Type B pancreatic cell (in vitro differentiated cells): ENCODE results near the gene NKX2-2. TPM values are rescaled to one million over a fixed set of nuclear protein-coding genes. Genes with fewer than 3 reads are reported as not detected.

ENCODE experiments used
- DNase-seq: peaks from one replicate; pipeline ENCODE4 v3.0.0; 2021; ENCODE audit warnings: mixed read lengths; ENCODE audit not compliant: unreplicated experiment; ENCODE audit errors: extremely low spot score
- H3K27ac Mint-ChIP-seq: 2 replicates; pipeline ENCODE4 v1.8.0; 2021; ENCODE audit warnings: mild to moderate bottlenecking, mixed read lengths
- H3K27me3 Mint-ChIP-seq: 2 replicates; pipeline ENCODE4 v1.8.0; 2021; ENCODE audit warnings: mixed read lengths
- H3K36me3 Mint-ChIP-seq: 2 replicates; pipeline ENCODE4 v1.8.0; 2021; ENCODE audit warnings: mixed read lengths
- H3K4me1 Mint-ChIP-seq: one replicate; pipeline ENCODE4 v1.8.0; 2021; ENCODE audit warnings: mixed read lengths; ENCODE audit not compliant: unreplicated experiment
- H3K4me3 Mint-ChIP-seq: 2 replicates; pipeline ENCODE4 v1.8.0; 2021; ENCODE audit warnings: mild to moderate bottlenecking, mixed read lengths
- H3K9me3 Mint-ChIP-seq: 2 replicates; pipeline ENCODE4 v1.8.0; 2021; ENCODE audit warnings: mixed read lengths
- total RNA-seq: library from RNA; stranded (reverse); gene quantifications from 2 replicates; pipeline ENCODE4 v1.2.1, GENCODE V29; 2021; ENCODE audit warnings: low replicate concordance
- TF ChIP-seq, protein P1 (sequence below): fragments of 200-600 bp; sonication (generic); conservative IDR thresholded peaks from 2 replicates; pipeline ENCODE4 v1.5.0; 2021; ENCODE audit warnings: antibody characterized with exemption, mild to moderate bottlenecking

Gene NKX2-2
- total RNA-seq, 1 donor from 2014 or later = 6.0 TPM

- H3K4me1 Mint-ChIP-seq = peaks cover 13% of the 10 kb centered on the region
- peak; percentile 66 for DNase-seq
- peak overlapping the region; percentile 61 for H3K27ac Mint-ChIP-seq
- H3K36me3 Mint-ChIP-seq = no peaks in the 10 kb centered on the region
- H3K9me3 Mint-ChIP-seq = no peaks in the 10 kb centered on the region
- H3K27me3 Mint-ChIP-seq = peaks cover 90% of the 10 kb centered on the region
- peak overlapping the region; percentile 82 for H3K4me3 Mint-ChIP-seq
- TF ChIP-seq, protein P1, sequence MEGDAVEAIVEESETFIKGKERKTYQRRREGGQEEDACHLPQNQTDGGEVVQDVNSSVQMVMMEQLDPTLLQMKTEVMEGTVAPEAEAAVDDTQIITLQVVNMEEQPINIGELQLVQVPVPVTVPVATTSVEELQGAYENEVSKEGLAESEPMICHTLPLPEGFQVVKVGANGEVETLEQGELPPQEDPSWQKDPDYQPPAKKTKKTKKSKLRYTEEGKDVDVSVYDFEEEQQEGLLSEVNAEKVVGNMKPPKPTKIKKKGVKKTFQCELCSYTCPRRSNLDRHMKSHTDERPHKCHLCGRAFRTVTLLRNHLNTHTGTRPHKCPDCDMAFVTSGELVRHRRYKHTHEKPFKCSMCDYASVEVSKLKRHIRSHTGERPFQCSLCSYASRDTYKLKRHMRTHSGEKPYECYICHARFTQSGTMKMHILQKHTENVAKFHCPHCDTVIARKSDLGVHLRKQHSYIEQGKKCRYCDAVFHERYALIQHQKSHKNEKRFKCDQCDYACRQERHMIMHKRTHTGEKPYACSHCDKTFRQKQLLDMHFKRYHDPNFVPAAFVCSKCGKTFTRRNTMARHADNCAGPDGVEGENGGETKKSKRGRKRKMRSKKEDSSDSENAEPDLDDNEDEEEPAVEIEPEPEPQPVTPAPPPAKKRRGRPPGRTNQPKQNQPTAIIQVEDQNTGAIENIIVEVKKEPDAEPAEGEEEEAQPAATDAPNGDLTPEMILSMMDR = no peak
Observed at GRCh38 chr20:21521596-21522480, 8.0 kb upstream of the NKX2-2 start.

GRCh38 chr20:21520702-21521595 lies 7.1 kb upstream of the NKX2-2 start:
- no peaks in the 10 kb centered on the region for H3K36me3 Mint-ChIP-seq
- TF ChIP-seq, protein P1 = peak; percentile 44
- no peaks in the 10 kb centered on the region for H3K9me3 Mint-ChIP-seq
- H3K27me3 Mint-ChIP-seq = peaks cover 90% of the 10 kb centered on the region
- H3K4me1 Mint-ChIP-seq = peaks cover 13% of the 10 kb centered on the region
- peak overlapping the region; percentile 82 for H3K4me3 Mint-ChIP-seq
- no peak for DNase-seq
- peak overlapping the region; percentile 61 for H3K27ac Mint-ChIP-seq

DNA sequence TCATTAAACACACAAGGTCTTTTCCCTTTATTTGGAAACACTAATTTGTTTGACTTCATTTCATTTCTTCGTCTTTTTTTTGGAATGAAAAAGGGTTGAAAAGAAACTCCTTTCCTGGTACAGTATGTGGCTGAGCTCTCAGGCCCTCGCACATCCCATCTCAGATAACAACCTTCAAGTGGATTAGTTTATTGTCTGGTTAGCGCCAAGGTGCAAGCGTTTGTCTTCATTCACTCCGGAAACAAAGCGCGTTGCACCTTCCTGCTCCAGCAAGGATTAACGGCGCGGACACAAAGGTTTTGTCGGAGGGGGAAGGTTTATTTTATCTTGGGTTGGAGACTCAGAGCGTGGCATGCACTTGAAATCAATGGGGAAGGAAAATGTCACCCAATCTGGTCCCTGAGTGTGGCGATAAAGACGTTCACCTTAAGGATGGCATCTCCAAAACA lies 5.3 kb upstream of the NKX2-2 start:
- Mint-ChIP-seq H3K9me3 (no peaks in the 10 kb centered on the region), H3K27me3 (peaks cover 88% of the 10 kb centered on the region), H3K4me1 (peaks cover 13% of the 10 kb centered on the region), H3K4me3 (peak overlapping the region; percentile 82), H3K36me3 (no peaks in the 10 kb centered on the region), H3K27ac (no peak overlapping the region)
- peak; percentile 36 for DNase-seq
- TF ChIP-seq, protein P1 = no peak

GRCh38 chr20:21518292-21518991 lies 4.6 kb upstream of the NKX2-2 start:
- Mint-ChIP-seq H3K27ac (peak overlapping the region; percentile 74), H3K9me3 (no peaks in the 10 kb centered on the region), H3K4me3 (peak overlapping the region; percentile 76), H3K36me3 (no peaks in the 10 kb centered on the region), H3K27me3 (peaks cover 87% of the 10 kb centered on the region), H3K4me1 (peaks cover 13% of the 10 kb centered on the region)
- DNase-seq = peak; percentile 61
- TF ChIP-seq, protein P1 = no peak

DNA sequence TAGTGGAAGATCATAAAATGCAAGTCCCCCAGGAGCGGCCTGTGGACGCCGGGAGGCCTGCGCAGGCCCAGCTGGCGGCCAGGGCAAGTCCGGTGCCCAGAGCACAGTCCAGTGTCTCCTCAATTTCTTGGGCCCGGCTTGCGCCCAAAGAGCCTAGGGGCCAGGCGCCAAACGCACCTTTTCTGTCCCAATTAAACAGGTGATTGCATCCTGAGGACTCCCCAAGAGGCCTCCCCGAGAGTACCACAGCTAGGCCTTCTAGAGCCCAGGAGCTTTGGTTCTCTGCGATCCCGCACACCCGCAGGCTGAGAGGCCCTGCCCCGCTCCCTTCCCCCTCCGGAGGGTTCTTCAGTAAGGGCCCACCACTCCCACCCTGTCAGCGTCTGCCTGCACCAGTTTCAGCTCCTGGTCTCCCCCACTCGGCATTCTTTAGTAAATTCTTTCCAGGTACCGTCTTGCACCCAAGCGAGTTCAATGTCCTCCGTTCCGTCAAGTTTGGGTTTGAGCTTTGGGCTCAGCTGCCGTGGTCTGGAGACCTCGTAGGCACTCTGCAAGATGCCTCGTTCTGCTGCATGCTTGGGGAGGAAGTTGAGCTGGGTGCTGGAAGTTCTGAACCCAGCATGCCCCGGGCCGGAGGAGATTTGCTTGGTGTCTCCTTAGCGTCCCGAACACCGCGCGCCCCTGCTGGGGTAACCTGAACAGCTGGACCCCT lies 3.9 kb upstream of the NKX2-2 start:
- TF ChIP-seq, protein P1 = no peak
- H3K27me3 Mint-ChIP-seq = peaks cover 87% of the 10 kb centered on the region
- H3K36me3 Mint-ChIP-seq = no peaks in the 10 kb centered on the region
- H3K4me3 Mint-ChIP-seq = peak overlapping the region; percentile 76
- H3K4me1 Mint-ChIP-seq = peaks cover 13% of the 10 kb centered on the region
- no peak for DNase-seq
- peak overlapping the region; percentile 74 for H3K27ac Mint-ChIP-seq
- no peaks in the 10 kb centered on the region for H3K9me3 Mint-ChIP-seq
